Omental fat pad (tissue), 4 donors: ENCODE data around the gene OR6J1. TPM values are rescaled to one million over a fixed set of nuclear protein-coding genes. Genes with fewer than 3 reads are reported as not detected.
A peak's percentile ranks its signal among the peaks of the same experiment; 100 is the strongest.
"Not testable (repeated sequence)": the region's sequence is repeated elsewhere in the genome, so short reads cannot be mapped to it uniquely, and the experiment has no call there.

Experiments used
- ATAC-seq: fragments of 150-250 bp; one replicate; pipeline ENCODE4 v1.9.1; 2016; ENCODE audit warnings: mild to moderate bottlenecking, moderate library complexity; ENCODE audit not compliant: low FRiP score
- DNase-seq: peaks from one replicate; pipeline ENCODE4 v3.0.0-alpha.2; 2019; ENCODE audit warnings: low spot score
- total RNA-seq, 4 donors: library from RNA; depleted of rRNA; stranded (reverse); fragments of >200 nt; gene quantifications; one replicate each; pipeline ENCODE4 v1.1.0, GENCODE V29; 2016
- TF ChIP-seq, protein P1 (sequence below), 3 donors: fragments of 450-650 bp; IDR thresholded peaks; one replicate each; pipeline ENCODE4 v1.5.1; 2016 to 2017; ENCODE audit warnings: antibody characterized with exemption in 3 of 3, mild to moderate bottlenecking in 3 of 3, moderate library complexity in 2 of 3

OR6J1 gene
- total RNA-seq, 4 donors from 2014 or later, result not detected

DNA sequence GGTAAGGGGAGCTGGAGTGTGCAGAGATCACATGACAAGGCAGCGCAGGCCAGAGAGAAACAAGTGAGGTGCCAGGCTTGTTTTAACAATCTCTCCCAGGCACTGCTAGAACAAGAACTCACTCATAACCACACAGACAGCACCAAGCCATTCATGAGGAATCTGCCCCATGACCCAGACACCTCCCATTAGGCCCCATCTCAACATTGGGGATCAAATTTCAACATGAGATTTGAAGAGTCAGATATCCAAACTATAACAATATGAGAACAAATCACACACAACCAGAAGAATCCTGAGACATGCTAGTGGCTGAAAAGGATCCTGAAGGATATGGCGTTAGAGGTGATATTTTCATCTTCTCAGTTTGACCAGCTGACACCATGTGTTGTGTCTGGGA lies 21.9 kb downstream of the OR6J1 start:
- TF ChIP-seq, protein P1, sequence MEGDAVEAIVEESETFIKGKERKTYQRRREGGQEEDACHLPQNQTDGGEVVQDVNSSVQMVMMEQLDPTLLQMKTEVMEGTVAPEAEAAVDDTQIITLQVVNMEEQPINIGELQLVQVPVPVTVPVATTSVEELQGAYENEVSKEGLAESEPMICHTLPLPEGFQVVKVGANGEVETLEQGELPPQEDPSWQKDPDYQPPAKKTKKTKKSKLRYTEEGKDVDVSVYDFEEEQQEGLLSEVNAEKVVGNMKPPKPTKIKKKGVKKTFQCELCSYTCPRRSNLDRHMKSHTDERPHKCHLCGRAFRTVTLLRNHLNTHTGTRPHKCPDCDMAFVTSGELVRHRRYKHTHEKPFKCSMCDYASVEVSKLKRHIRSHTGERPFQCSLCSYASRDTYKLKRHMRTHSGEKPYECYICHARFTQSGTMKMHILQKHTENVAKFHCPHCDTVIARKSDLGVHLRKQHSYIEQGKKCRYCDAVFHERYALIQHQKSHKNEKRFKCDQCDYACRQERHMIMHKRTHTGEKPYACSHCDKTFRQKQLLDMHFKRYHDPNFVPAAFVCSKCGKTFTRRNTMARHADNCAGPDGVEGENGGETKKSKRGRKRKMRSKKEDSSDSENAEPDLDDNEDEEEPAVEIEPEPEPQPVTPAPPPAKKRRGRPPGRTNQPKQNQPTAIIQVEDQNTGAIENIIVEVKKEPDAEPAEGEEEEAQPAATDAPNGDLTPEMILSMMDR (IDR thresholded peaks at IDR 0.05), result no peak
- ATAC-seq (no peak), DNase-seq (no peak)

GRCh38 chr14:22615765-22616164 lies 28.4 kb downstream of the OR6J1 start:
- DNase-seq, ATAC-seq: not testable (repeated sequence)

DNA sequence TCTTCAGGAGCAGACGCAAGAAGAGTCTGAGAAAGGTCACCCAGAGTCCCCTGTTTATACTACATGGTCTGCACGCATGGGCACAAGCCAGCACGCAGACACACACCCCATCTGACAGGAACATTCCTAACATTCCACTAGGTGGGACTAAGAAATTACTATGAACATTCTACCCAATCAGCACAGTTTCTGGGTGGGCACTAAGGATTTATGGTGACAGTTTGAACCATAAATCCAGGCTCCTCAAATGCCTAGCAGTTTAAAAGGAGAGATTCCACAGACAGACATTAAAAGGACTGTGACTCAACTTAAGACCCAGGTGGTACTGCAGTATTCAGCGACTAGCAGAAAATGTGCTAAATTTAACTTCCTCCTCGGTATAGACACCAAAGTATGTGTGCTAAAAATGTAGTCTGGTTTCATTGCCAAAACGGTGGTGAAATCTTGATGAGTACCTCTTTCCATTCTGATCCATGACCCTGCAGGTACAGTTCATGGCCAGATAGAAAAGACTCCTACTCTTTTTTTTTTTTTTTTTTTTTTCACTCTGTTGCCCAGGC lies 29.8 kb downstream of the OR6J1 start:
- TF ChIP-seq, protein P1 (IDR thresholded peaks at IDR 0.05), result no peak
- no peak for DNase-seq
- ATAC-seq, result peak; percentile 73

DNA sequence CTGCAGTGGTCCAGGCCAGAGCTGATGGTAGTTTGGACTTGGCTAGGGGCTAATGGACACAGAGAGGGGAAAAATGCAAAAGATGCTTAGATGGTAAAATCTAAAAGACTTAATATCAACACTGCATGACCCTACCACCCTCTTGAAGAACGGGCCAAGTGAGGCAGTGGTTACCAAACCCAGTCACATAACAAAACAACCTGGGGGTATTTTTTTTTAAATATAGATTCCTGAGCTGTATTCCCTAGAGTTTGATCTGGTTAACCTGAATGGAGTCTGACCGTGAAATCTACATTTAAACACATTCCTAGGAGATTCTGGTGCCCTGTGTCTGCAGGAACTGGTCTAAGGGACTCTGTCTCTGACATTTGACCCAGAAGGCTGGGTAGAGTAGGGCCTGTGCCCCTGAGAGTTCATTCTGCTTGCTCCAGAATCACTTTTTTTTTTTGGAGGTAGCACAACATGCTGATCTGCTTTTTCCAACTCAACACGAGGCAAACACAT lies 30.4 kb downstream of the OR6J1 start:
- TF ChIP-seq, protein P1 (IDR thresholded peaks at IDR 0.05), result no peak
- no peak for DNase-seq
- ATAC-seq, result no peak

- ATAC-seq, result no peak
- DNase-seq, result no peak
Measured at GRCh38 chr14:22613106-22613695, 31.0 kb downstream of the OR6J1 start.

DNA sequence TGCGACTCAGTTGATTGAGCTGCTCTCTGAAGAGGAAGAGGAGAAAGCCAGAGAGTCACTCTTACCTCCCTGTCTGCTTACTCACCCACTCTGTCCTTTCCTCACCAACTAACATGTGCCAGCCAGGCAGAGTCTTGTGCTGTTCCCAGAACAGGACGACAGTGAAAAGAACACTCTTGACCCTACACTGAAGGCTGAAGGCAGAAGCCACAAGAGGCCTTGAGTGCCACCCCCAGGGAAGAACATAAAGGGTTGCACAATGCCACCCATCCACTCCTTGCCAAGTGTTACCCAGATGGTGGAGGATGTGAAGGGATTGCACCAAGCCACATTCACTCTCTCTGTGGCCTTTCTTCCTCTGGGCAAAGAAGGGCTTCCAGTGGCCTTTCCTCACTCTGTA lies 33.2 kb downstream of the OR6J1 start:
- ATAC-seq (no peak), DNase-seq (no peak)
- TF ChIP-seq, protein P1 (IDR thresholded peaks at IDR 0.05), result no peak

More at GRCh38 chr14:22613106-22613695, 31.0 kb downstream of the OR6J1 start:
- TF ChIP-seq, protein P1 (IDR thresholded peaks at IDR 0.05), result no peak

DNA sequence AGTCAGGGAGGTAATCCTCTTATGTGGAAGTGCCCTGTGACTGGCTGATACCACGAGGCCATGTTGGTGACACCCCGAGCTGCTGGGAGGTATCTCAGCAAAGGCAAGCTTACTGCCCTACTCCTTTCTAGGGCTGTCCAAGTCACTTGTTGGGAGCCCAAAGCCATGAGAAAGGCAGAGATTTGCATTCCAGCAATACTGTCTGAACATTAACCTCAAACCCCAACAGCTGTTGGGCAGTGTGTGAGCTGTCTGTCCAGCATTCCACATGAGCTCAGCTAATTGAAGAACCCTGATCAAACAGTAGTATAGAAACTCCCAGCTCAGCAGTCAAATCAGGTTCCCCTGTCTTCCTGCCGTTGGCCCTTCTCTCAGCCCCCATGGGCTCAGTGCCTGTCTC lies 36.9 kb downstream of the OR6J1 start:
- no peak for DNase-seq
- TF ChIP-seq, protein P1 (IDR thresholded peaks at IDR 0.05), result no peak
- ATAC-seq, result no peak
